ENCODE results near the gene KIF21B.

The KIF21B gene

GRCh38 chr1:201048521-201048920 is 25.0 kb upstream of the KIF21B start:
- DNase-seq, result no peak

GRCh38 chr1:201044119-201044518 is 20.6 kb upstream of the KIF21B start:
- no peak for DNase-seq

GRCh38 chr1:201042779-201043461 is 19.4 kb upstream of the KIF21B start:
- no peak for DNase-seq

- no peak for DNase-seq
Observed at GRCh38 chr1:201041011-201041410, 17.5 kb upstream of the KIF21B start.

GRCh38 chr1:201039876-201040275 is 16.4 kb upstream of the KIF21B start:
- no peak for DNase-seq

- DNase-seq, result no peak
Observed at GRCh38 chr1:201039418-201039817, 15.9 kb upstream of the KIF21B start.

GRCh38 chr1:201038186-201038876 is 14.8 kb upstream of the KIF21B start:
- DNase-seq, result no peak

GRCh38 chr1:201036188-201036842 is 12.8 kb upstream of the KIF21B start:
- no peak for DNase-seq

- no peak for DNase-seq
Observed at GRCh38 chr1:201034671-201035070, 11.2 kb upstream of the KIF21B start.

- DNase-seq, result no peak
Observed at GRCh38 chr1:201032408-201032807, 8.9 kb upstream of the KIF21B start.

- DNase-seq, result no peak
Observed at GRCh38 chr1:201028461-201028889, 5.0 kb upstream of the KIF21B start.

- no peak for DNase-seq
Observed at GRCh38 chr1:201026836-201027235, 3.3 kb upstream of the KIF21B start.

GRCh38 chr1:201026234-201026633 is 2.7 kb upstream of the KIF21B start:
- no peak for DNase-seq

- DNase-seq, result no peak
Observed at GRCh38 chr1:201025571-201026002, 2.1 kb upstream of the KIF21B start.

- no peak for DNase-seq
Observed at GRCh38 chr1:201024625-201024998, 1.1 kb upstream of the KIF21B start.

GRCh38 chr1:201023920-201024624 is 558 bp upstream of the KIF21B start:
- no peak for DNase-seq

- DNase-seq, result no peak
Observed at GRCh38 chr1:201022820-201023516, 546 bp downstream of the KIF21B start.

GRCh38 chr1:201022493-201022819 is 1.1 kb downstream of the KIF21B start:
- DNase-seq, result no peak

GRCh38 chr1:201021630-201022492 is 1.7 kb downstream of the KIF21B start:
- DNase-seq, result no peak

- no peak for DNase-seq
Observed at GRCh38 chr1:201020721-201021629, 2.5 kb downstream of the KIF21B start.

GRCh38 chr1:201020040-201020591 is 3.4 kb downstream of the KIF21B start:
- no peak for DNase-seq
